ENCODE measurements around the gene F2RL3.

Gene F2RL3

GRCh38 chr19:16850133-16850532 lies 38.7 kb upstream of the F2RL3 start:
- no peak for TF ChIP-seq MAX (IDR thresholded peaks at IDR 0.05; ENCODE audit: low read depth, low read length)
- no peak for TF ChIP-seq POLR2A (IDR thresholded peaks at IDR 0.05; ENCODE audit: extremely low read depth, insufficient read length)
- H3K4me3 ChIP-seq (ENCODE audit: low read depth, low read length), result no peak overlapping the region
- no peak for DNase-seq (ENCODE audit: low read depth)

DNA sequence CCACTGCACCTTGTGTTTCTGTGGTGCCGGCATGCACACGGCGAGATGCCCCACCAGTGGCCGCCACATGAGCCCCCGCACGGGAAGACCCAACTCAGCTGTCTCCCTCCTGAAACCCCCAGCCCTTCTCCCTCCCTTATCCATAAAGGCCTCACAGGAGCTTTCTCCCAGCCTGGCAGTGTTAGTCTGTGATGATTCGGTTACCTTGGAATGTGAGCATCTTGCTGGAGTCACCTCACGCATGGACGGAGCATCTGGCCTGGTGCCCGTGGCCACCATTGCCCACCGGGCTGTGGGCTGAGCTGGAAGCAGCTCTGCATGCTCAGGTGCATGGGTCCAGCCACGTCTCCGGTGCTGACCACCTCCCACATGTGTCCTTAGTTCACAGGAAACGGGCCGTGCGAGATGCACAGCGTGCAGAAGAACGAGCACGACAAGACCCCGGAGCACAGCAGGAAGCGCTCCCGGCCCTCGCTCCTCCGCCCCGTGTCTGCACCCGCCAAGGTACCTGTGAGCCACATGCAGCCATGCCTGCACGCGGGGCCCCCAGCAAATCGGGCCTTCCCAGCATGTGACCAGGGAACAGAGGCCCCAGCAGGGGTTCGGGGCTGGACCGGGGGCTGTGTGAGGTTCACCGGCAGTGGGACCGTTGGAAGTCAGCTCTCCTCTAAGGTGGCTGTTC lies 37.6 kb upstream of the F2RL3 start:
- DNase-seq (ENCODE audit: low read depth), result no peak
- no peak overlapping the region for H3K4me3 ChIP-seq (ENCODE audit: low read depth, low read length)
- TF ChIP-seq MYC (IDR thresholded peaks at IDR 0.05; ENCODE audit: low read depth, low read length) (no peak), POLR2A (IDR thresholded peaks at IDR 0.05; ENCODE audit: extremely low read depth, insufficient read length) (no peak), CTCF (IDR thresholded peaks at IDR 0.05; ENCODE audit: low read depth, low read length) (no peak), MAX (IDR thresholded peaks at IDR 0.05; ENCODE audit: low read depth, low read length) (no peak)

DNA sequence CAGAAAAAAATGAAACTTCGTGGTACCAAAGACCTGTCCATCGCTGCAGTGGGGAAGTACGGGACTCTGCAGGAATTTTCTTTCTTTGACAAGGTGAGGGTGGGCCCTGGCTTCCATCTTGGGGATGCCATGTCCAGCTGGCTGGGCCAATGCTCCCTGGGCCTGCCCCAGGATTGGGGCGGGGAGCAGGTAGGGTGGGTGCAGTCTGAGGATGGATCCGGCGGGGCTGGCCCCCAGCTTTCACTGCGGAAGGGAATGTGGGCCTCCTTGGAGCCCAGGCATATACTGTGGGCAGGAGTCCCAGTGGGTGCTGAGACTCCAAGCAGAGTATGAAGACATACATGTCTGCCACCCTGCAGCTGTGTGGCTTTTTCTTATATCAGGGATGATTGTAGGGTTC lies 35.7 kb upstream of the F2RL3 start:
- TF ChIP-seq POLR2A (IDR thresholded peaks at IDR 0.05; ENCODE audit: extremely low read depth, insufficient read length) (no peak), CTCF (IDR thresholded peaks at IDR 0.05; ENCODE audit: low read depth, low read length) (no peak), MYC (IDR thresholded peaks at IDR 0.05; ENCODE audit: low read depth, low read length) (no peak), MAX (IDR thresholded peaks at IDR 0.05; ENCODE audit: low read depth, low read length) (no peak)
- no peak overlapping the region for H3K4me3 ChIP-seq (ENCODE audit: low read depth, low read length)
- DNase-seq (ENCODE audit: low read depth), result no peak

- TF ChIP-seq MAX (IDR thresholded peaks at IDR 0.05; ENCODE audit: low read depth, low read length) (no peak), MYC (IDR thresholded peaks at IDR 0.05; ENCODE audit: low read depth, low read length) (no peak), CTCF (IDR thresholded peaks at IDR 0.05; ENCODE audit: low read depth, low read length) (no peak), POLR2A (IDR thresholded peaks at IDR 0.05; ENCODE audit: extremely low read depth, insufficient read length) (no peak)
- DNase-seq (ENCODE audit: low read depth), result no peak
- H3K4me3 ChIP-seq (ENCODE audit: low read depth, low read length), result no peak overlapping the region
Measured at GRCh38 chr19:16856091-16856490, 32.7 kb upstream of the F2RL3 start.

GRCh38 chr19:16859626-16860025 lies 29.2 kb upstream of the F2RL3 start:
- no peak overlapping the region for H3K4me3 ChIP-seq (ENCODE audit: low read depth, low read length)
- TF ChIP-seq POLR2A (IDR thresholded peaks at IDR 0.05; ENCODE audit: extremely low read depth, insufficient read length) (no peak), MAX (IDR thresholded peaks at IDR 0.05; ENCODE audit: low read depth, low read length) (no peak)
- DNase-seq (ENCODE audit: low read depth), result no peak

DNA sequence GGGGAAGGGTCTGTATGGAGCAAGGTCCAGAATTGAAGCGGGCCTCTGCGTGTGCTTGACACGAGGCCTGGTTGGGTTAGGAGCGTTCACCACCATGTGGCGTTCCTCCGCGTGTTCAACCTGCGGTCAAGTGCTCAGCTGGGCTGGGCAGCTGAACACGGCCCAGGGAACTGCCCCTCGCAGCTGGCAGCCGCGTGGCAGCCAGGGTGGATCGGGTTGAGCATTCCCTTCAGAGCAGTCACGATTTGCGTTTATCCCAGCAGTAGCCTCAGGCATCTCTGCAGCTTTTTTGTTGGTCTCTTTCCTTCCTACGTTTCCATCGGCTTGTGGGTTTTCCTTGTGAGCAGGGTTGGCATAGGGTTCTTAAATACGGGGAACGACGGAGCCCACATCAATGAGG lies 28.7 kb upstream of the F2RL3 start:
- no peak for DNase-seq (ENCODE audit: low read depth)
- no peak for TF ChIP-seq POLR2A (IDR thresholded peaks at IDR 0.05; ENCODE audit: extremely low read depth, insufficient read length)
- no peak for TF ChIP-seq MYC (IDR thresholded peaks at IDR 0.05; ENCODE audit: low read depth, low read length)
- no peak for TF ChIP-seq MAX (IDR thresholded peaks at IDR 0.05; ENCODE audit: low read depth, low read length)
- no peak overlapping the region for H3K4me3 ChIP-seq (ENCODE audit: low read depth, low read length)

GRCh38 chr19:16861011-16861410 lies 27.8 kb upstream of the F2RL3 start:
- TF ChIP-seq POLR2A (IDR thresholded peaks at IDR 0.05; ENCODE audit: extremely low read depth, insufficient read length) (no peak), MAX (IDR thresholded peaks at IDR 0.05; ENCODE audit: low read depth, low read length) (no peak), MYC (IDR thresholded peaks at IDR 0.05; ENCODE audit: low read depth, low read length) (no peak), CTCF (IDR thresholded peaks at IDR 0.05; ENCODE audit: low read depth, low read length) (no peak)
- no peak for DNase-seq (ENCODE audit: low read depth)
- no peak overlapping the region for H3K4me3 ChIP-seq (ENCODE audit: low read depth, low read length)
